Smooth muscle cell (in vitro differentiated cells): ENCODE results near the gene HDHD2. TPM values are rescaled to one million over a fixed set of nuclear protein-coding genes. Genes with fewer than 3 reads are reported as not detected.

Experiments used
- DNase-seq: peaks from one replicate; lab custom pipeline; 2025; ENCODE audit not compliant: unreplicated experiment; lab: John Stamatoyannopoulos, UW
- H2AFZ ChIP-seq: fragments of 200-600 bp; sonication (generic); 2 replicates; pipeline ENCODE4 v1.6.0; 2016; ENCODE audit warnings: antibody characterized with exemption, low read depth, mild to moderate bottlenecking
- H3F3A ChIP-seq: fragments of 200-600 bp; sonication (generic); 2 replicates; pipeline ENCODE4 v1.6.0; 2017; ENCODE audit warnings: antibody characterized with exemption, low read depth
- H3K27ac ChIP-seq: fragments of 200-600 bp; sonication (generic); 2 replicates; pipeline ENCODE4 v1.5.1; 2016; ENCODE audit warnings: low read depth, mild to moderate bottlenecking
- H3K27me3 ChIP-seq: fragments of 200-600 bp; sonication (generic); 2 replicates; pipeline ENCODE4 v1.6.1; 2016; ENCODE audit warnings: low read depth, mild to moderate bottlenecking
- H3K36me3 ChIP-seq: fragments of 200-600 bp; sonication (generic); 2 replicates; pipeline ENCODE4 v1.5.1; 2016; ENCODE audit warnings: low read depth
- H3K4me1 ChIP-seq: fragments of 200-600 bp; sonication (generic); 2 replicates; pipeline ENCODE4 v1.5.1; 2016; ENCODE audit warnings: low read depth
- H3K4me2 ChIP-seq: fragments of 200-600 bp; sonication (generic); 2 replicates; pipeline ENCODE4 v1.6.0; 2016; ENCODE audit warnings: mild to moderate bottlenecking
- H3K4me3 ChIP-seq: fragments of 200-600 bp; sonication (generic); 2 replicates; pipeline ENCODE4 v1.5.1; 2016; ENCODE audit warnings: mild to moderate bottlenecking
- H3K79me2 ChIP-seq: fragments of 200-600 bp; sonication (generic); 2 replicates; pipeline ENCODE4 v1.6.0; 2016; ENCODE audit warnings: low read depth, mild to moderate bottlenecking
- H3K9ac ChIP-seq: fragments of 200-600 bp; sonication (generic); 2 replicates; pipeline ENCODE4 v1.6.0; 2016; ENCODE audit warnings: low read depth
- H3K9me3 ChIP-seq: fragments of 200-600 bp; sonication (generic); replicated peaks from 2 replicates; pipeline ENCODE4 v1.5.1; 2016; ENCODE audit warnings: low read depth
- H4K20me1 ChIP-seq: fragments of 200-600 bp; sonication (generic); 2 replicates; pipeline ENCODE4 v1.6.0; 2016; ENCODE audit warnings: low read depth
- whole genome bisulfite sequencing: methylation state at CpG from one replicate; pipeline ENCODE4 v1.1.7; 2016; ENCODE audit warnings: low lambda C conversion rate; 5-methylcytosine and 5-hydroxymethylcytosine counted together
- polyA plus RNA-seq: library from polyadenylated mRNA; unstranded; fragments of >200 nt; fragmentation: Nextera tagmentation; extraction: Ambion mirVana; gene quantifications from 2 replicates; pipeline ENCODE4 v1.2.1, GENCODE V29; 2016
- total RNA-seq: library from RNA; depleted of rRNA; stranded (reverse); fragments of >200 nt; gene quantifications from 2 replicates; pipeline ENCODE4 v1.2.3, GENCODE V29; 2014
- TF ChIP-seq, protein P1 (sequence below): fragments of 200-600 bp; sonication (generic); IDR thresholded peaks from 2 replicates; pipeline ENCODE4 v1.5.1; 2017; ENCODE audit warnings: borderline replicate concordance, mild to moderate bottlenecking, antibody characterized with exemption; ENCODE audit not compliant: insufficient read depth, poor library complexity, severe bottlenecking

HDHD2 gene
- total and polyA plus RNA-seq, 2 experiments from 2014 or later, result 14.9 to 20.6 TPM

DNA sequence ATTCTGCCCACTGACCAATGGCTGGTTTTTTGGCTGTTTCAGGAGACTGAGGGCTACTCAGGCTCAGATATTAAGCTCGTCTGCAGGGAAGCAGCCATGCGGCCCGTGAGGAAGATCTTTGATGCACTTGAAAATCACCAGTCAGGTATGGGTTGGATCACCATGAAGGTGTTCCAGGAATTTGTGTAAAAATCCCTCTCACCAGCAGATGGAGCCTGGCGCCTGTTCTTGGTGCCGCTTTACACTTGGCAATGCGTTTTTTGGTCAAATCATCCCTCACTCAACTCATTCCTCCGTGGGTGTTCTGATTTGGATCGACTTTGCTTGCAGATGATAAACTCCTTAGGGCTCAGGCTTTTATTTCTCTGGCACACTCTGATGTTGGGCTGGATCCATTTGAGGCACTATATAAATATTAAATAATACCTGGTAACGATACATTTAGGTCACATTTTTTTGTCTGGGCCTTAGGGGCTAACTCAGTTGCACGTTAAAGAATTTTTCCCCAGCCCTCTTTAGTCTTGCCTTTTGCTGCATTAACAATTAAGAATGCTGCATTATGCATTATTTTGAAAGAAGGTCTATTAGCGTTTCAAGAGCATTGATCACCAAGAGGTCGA is 50.0 kb downstream of the HDHD2 start:
- no peak overlapping the region for H3K4me2 ChIP-seq
- no peaks in the 10 kb centered on the region for H3K9me3 ChIP-seq
- H3K27me3 ChIP-seq, result no peaks in the 10 kb centered on the region
- no peaks in the 10 kb centered on the region for H3K79me2 ChIP-seq
- no peaks in the 10 kb centered on the region for H3K36me3 ChIP-seq
- H3K4me3 ChIP-seq, result no peak overlapping the region
- no peak overlapping the region for H3K27ac ChIP-seq
- TF ChIP-seq, protein P1, sequence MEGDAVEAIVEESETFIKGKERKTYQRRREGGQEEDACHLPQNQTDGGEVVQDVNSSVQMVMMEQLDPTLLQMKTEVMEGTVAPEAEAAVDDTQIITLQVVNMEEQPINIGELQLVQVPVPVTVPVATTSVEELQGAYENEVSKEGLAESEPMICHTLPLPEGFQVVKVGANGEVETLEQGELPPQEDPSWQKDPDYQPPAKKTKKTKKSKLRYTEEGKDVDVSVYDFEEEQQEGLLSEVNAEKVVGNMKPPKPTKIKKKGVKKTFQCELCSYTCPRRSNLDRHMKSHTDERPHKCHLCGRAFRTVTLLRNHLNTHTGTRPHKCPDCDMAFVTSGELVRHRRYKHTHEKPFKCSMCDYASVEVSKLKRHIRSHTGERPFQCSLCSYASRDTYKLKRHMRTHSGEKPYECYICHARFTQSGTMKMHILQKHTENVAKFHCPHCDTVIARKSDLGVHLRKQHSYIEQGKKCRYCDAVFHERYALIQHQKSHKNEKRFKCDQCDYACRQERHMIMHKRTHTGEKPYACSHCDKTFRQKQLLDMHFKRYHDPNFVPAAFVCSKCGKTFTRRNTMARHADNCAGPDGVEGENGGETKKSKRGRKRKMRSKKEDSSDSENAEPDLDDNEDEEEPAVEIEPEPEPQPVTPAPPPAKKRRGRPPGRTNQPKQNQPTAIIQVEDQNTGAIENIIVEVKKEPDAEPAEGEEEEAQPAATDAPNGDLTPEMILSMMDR, result peak; percentile 76
- DNase-seq, result no peak
- no peaks in the 10 kb centered on the region for H3K4me1 ChIP-seq
- 36% methylated on average over 12 of the region's 12 CpGs for WGBS
- no peaks in the 10 kb centered on the region for H3F3A ChIP-seq
- H3K9ac ChIP-seq, result no peak overlapping the region
- H4K20me1 ChIP-seq, result no peaks in the 10 kb centered on the region
- H2AFZ ChIP-seq, result no peak overlapping the region

DNA sequence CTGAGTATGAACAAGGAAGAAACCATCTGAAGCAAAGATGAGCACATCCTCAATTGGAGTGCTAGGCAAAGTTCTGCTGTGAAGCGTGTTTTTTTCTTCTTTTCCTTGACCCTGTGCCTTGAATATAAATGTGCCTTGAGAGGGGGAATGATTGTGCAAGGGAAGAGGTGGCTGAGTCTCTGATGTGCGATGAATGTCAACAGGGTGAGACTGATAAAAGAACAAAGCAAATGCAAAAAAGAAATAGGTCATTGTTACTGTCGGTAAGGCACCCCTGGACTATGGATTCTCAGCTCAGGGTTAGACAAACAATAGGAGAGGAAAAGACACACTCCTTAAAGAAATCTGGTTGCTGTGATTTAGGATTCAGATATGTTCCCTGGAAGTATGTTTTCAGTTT is 54.5 kb downstream of the HDHD2 start:
- WGBS, result 89% methylated on average over 3 of the region's 3 CpGs
- Histone ChIP-seq H3K9me3 (no peaks in the 10 kb centered on the region), H3K4me1 (no peaks in the 10 kb centered on the region), H3K9ac (no peak overlapping the region), H4K20me1 (no peaks in the 10 kb centered on the region), H3F3A (no peaks in the 10 kb centered on the region), H3K4me2 (no peak overlapping the region), H3K36me3 (no peaks in the 10 kb centered on the region), H3K79me2 (no peaks in the 10 kb centered on the region), H3K27ac (no peak overlapping the region), H3K27me3 (no peaks in the 10 kb centered on the region), H3K4me3 (no peak overlapping the region), H2AFZ (no peak overlapping the region)
- DNase-seq, result no peak
- TF ChIP-seq, protein P1, result no peak

DNA sequence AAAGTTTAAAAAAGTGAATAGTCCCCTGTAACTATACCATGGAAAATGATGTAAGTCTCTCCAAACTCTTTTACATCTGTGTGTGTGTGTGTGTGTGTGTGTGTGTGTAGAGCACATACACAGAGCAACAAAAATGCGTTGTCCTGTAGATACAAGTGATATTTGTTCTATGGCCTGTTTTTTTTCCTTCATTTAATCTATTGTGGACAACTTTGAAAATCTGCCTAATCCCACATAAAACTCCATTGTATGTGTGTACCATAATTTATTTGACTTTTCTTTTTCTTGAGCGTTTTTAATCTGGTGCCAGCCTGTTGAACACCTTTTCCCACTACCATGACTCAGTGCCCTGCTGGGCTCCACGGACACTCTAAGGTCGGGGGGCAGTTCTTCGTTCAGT is 62.6 kb downstream of the HDHD2 start:
- Histone ChIP-seq H2AFZ (no peak overlapping the region), H3K27ac (no peak overlapping the region), H3K27me3 (no peaks in the 10 kb centered on the region), H3K79me2 (no peaks in the 10 kb centered on the region), H3F3A (no peaks in the 10 kb centered on the region), H3K4me3 (no peak overlapping the region), H4K20me1 (no peaks in the 10 kb centered on the region), H3K4me2 (no peak overlapping the region), H3K4me1 (no peaks in the 10 kb centered on the region), H3K9me3 (no peaks in the 10 kb centered on the region), H3K36me3 (no peaks in the 10 kb centered on the region), H3K9ac (no peak overlapping the region)
- no peak for DNase-seq
- TF ChIP-seq, protein P1, result no peak
- 96% methylated on average over 5 of the region's 5 CpGs for WGBS

DNA sequence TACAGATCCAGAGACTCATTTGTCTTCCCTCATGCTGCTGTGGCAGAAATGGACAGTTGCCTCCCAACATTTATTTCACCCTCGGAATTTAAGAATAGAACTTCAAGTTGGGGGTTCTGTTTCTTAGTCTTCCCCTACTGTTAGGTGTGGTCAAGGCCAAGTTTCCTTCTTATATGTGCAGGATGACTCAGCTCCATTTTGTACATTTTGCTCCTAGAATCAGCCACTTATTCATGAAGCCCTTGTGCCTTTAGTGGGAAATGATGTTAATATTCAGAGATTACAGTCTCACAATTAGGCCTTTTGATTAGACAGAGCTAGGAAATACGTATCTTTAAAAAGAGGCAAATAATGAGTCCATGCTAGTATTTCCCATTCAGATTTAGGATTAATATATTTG is 68.7 kb downstream of the HDHD2 start:
- Histone ChIP-seq H3K27me3 (no peaks in the 10 kb centered on the region), H3K27ac (no peak overlapping the region), H3F3A (no peaks in the 10 kb centered on the region), H3K79me2 (no peaks in the 10 kb centered on the region), H3K4me1 (no peaks in the 10 kb centered on the region), H3K9me3 (no peaks in the 10 kb centered on the region), H2AFZ (no peak overlapping the region), H3K4me2 (no peak overlapping the region), H3K36me3 (no peaks in the 10 kb centered on the region), H3K4me3 (no peak overlapping the region), H4K20me1 (no peaks in the 10 kb centered on the region), H3K9ac (no peak overlapping the region)
- TF ChIP-seq, protein P1, result no peak
- WGBS, result 97% methylated on average over 2 of the region's 2 CpGs
- no peak for DNase-seq
